Parathyroid adenoma (tissue), 2 donors: ENCODE results near the gene KIRREL3.

Experiments
- H2AFZ ChIP-seq: fragments of 300-600 bp; sonication (generic); one replicate; pipeline ENCODE4 v1.7.0; 2017; ENCODE audit warnings: antibody characterized with exemption, mild to moderate bottlenecking
- H3K27ac ChIP-seq: fragments of 300-600 bp; sonication (generic); one replicate; pipeline ENCODE4 v1.7.0; 2017
- H3K27me3 ChIP-seq: fragments of 300-600 bp; sonication (generic); one replicate; pipeline ENCODE4 v1.7.0; 2017; ENCODE audit warnings: low read length; ENCODE audit not compliant: control insufficient read depth, insufficient read depth
- H3K36me3 ChIP-seq: fragments of 300-600 bp; sonication (generic); one replicate; pipeline ENCODE4 v1.7.0; 2017; ENCODE audit warnings: low read length; ENCODE audit not compliant: control insufficient read depth, insufficient read depth
- H3K4me1 ChIP-seq: fragments of 300-600 bp; sonication (generic); one replicate; pipeline ENCODE4 v1.7.0; 2017; ENCODE audit warnings: control low read depth
- H3K4me2 ChIP-seq: fragments of 300-600 bp; sonication (generic); one replicate; pipeline ENCODE4 v1.7.0; 2017; ENCODE audit warnings: low read length
- H3K4me3 ChIP-seq: fragments of 300-600 bp; sonication (generic); one replicate; pipeline ENCODE4 v1.7.0; 2017; ENCODE audit warnings: low read depth, low read length
- H3K79me2 ChIP-seq: fragments of 300-600 bp; sonication (generic); one replicate; pipeline ENCODE4 v1.7.0; 2017; ENCODE audit warnings: control low read depth
- H3K9ac ChIP-seq: fragments of 300-600 bp; sonication (generic); one replicate; pipeline ENCODE4 v1.7.0; 2017; ENCODE audit warnings: mild to moderate bottlenecking
- H3K9me3 ChIP-seq: fragments of 300-600 bp; sonication (generic); one replicate; pipeline ENCODE4 v1.7.0; 2017; ENCODE audit warnings: low read length; ENCODE audit not compliant: control insufficient read depth
- CTCF ChIP-seq: fragments of 300-600 bp; sonication (generic); IDR thresholded peaks from one replicate; pipeline ENCODE4 v1.7.0; 2017; ENCODE audit warnings: antibody characterized with exemption, mild to moderate bottlenecking
- donor health status: primary hyperparathyroidism.

KIRREL3 gene

DNA sequence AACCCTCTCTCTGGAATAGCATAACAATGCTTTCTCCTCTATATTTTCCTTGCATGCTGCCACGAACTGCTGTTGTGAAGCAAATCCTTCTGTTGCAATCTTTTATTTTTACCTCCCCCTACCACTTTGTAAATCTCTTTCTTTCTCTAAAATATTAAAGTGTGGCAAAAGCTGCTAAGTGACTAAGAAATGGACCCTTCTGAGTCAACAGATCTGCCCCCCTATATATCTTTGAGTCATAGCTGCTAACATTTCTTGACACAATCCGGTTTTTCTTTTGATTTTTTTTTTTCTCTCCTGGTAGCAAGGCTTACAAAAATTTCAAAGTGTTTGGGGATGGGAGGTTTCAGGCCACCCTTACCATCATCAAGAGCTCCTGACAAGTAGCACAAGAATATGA is 39.0 kb upstream of the KIRREL3 start:
- Histone ChIP-seq H3K79me2 (no peaks in the 10 kb centered on the region), H3K4me2 (no peak overlapping the region), H3K4me1 (no peaks in the 10 kb centered on the region), H3K27ac (no peak overlapping the region), H3K4me3 (no peak overlapping the region), H3K9me3 (no peaks in the 10 kb centered on the region), H3K36me3 (no peaks in the 10 kb centered on the region), H3K9ac (no peak overlapping the region), H2AFZ (no peak overlapping the region), H3K27me3 (no peaks in the 10 kb centered on the region)
- no peak for TF ChIP-seq CTCF

DNA sequence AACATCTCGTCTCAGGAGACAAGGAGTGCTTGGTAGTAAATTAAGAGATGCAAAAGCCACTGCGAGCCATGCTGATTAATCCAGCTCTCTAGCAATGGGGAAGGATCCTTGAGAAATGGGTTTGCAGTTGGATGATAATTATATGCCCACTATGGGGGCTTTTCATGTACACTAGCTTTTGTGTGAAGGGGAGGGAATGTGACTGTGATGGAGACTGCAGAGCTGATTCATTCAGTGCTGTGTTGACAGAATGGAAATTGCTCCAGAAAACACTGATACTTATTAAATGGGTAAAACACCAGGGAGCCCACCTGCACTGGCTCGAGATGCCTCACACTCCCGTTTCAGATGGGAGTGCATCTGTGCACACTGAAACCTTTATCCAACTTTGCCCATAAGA is 37.0 kb upstream of the KIRREL3 start:
- Histone ChIP-seq H2AFZ (no peak overlapping the region), H3K4me1 (no peaks in the 10 kb centered on the region), H3K79me2 (no peaks in the 10 kb centered on the region), H3K27me3 (no peaks in the 10 kb centered on the region), H3K9me3 (no peaks in the 10 kb centered on the region), H3K36me3 (no peaks in the 10 kb centered on the region), H3K9ac (no peak overlapping the region), H3K27ac (no peak overlapping the region), H3K4me3 (no peak overlapping the region), H3K4me2 (no peak overlapping the region)
- TF ChIP-seq CTCF: no peak

DNA sequence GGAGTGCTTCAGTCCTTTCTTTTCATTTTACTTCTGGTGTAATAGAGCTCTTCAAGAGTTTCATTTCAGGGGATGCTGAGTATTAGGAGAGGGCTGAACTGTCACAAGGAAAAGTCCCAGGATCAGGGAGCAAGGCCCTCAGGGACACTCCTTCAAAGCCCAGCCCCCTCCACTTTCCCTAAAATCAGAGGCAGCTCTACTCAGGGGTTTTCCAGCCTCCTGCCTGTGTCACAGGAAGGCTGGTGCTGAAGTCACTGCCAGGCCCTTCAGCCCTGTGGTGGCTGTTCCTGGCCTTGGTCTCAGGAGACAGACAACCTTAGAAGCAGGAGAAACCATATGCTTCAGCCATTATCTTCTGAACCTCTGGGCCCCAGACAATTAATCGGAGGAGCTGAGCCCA is 36.4 kb upstream of the KIRREL3 start:
- no peak overlapping the region for H3K27ac ChIP-seq
- H3K9me3 ChIP-seq: no peaks in the 10 kb centered on the region
- no peak overlapping the region for H3K4me2 ChIP-seq
- H3K4me3 ChIP-seq: no peak overlapping the region
- no peaks in the 10 kb centered on the region for H3K36me3 ChIP-seq
- H3K9ac ChIP-seq: no peak overlapping the region
- no peak overlapping the region for H2AFZ ChIP-seq
- no peaks in the 10 kb centered on the region for H3K27me3 ChIP-seq
- no peaks in the 10 kb centered on the region for H3K79me2 ChIP-seq
- H3K4me1 ChIP-seq: no peaks in the 10 kb centered on the region
- no peak for TF ChIP-seq CTCF

DNA sequence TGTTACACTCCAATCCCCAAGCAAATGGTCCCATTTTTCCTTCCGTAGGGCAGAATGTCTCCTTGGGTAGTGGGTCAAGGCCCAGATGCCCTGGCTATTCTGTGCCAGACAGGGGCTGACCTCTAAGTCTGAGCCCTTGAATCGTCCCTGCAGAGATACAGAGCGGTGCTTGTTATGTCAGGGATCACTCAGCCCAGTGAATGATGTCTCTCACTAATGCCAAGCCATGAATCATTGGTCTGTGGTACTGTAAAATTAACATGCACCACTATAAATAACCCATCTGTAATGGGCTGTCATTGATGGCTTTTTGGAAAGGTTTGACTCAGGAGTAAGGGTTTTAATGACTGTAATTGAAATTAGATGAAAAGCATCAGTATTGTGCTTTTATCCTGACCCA is 35.3 kb upstream of the KIRREL3 start:
- Histone ChIP-seq H3K4me2 (no peak overlapping the region), H3K79me2 (no peaks in the 10 kb centered on the region)

More for the DNA sequence above, 35.3 kb upstream of the KIRREL3 start:
- TF ChIP-seq CTCF: no peak
- no peaks in the 10 kb centered on the region for H3K4me1 ChIP-seq
- no peaks in the 10 kb centered on the region for H3K36me3 ChIP-seq
- H3K9me3 ChIP-seq: no peaks in the 10 kb centered on the region
- H3K27ac ChIP-seq: no peak overlapping the region
- no peak overlapping the region for H3K9ac ChIP-seq
- no peaks in the 10 kb centered on the region for H3K27me3 ChIP-seq
- no peak overlapping the region for H3K4me3 ChIP-seq
- H2AFZ ChIP-seq: no peak overlapping the region
